Measurements from ENCODE around the gene OSBPL5. TPM values are rescaled to one million over a fixed set of nuclear protein-coding genes. Genes with fewer than 3 reads are reported as not detected.

The OSBPL5 gene
- total RNA-seq, 1 experiment from 2014 or later = 51.4 TPM

GRCh38 chr11:3104051-3104714 is 60.9 kb downstream of the OSBPL5 start:
- POLR2A ChIA-PET (ENCODE audit: unreplicated experiment) = no interaction called here
- no peaks in the 10 kb centered on the region for H3F3A ChIP-seq (ENCODE audit: low read length, unreplicated experiment)
- no peaks in the 10 kb centered on the region for H4K20me1 ChIP-seq (ENCODE audit: low read length)
- CTCF ChIA-PET = no interaction called here
- H3K4me2 ChIP-seq (ENCODE audit: low read length) = no peak overlapping the region
- TF ChIP-seq EZH2phosphoT487 (IDR thresholded peaks at IDR 0.05; ENCODE audit: borderline replicate concordance, low read length) (no peak), EZH2 (IDR thresholded peaks at IDR 0.05; ENCODE audit: low read length, unreplicated experiment) (no peak), CTCF (conservative IDR thresholded peaks at IDR 0.05; ENCODE audit: low read depth, low read length) (no peak)
- H3K36me3 ChIP-seq (ENCODE audit: low read depth, low read length) = no peaks in the 10 kb centered on the region; the same call in 1 of the 2 replicates
- no peaks in the 10 kb centered on the region for H3K79me2 ChIP-seq (ENCODE audit: low read length)
- no peaks in the 10 kb centered on the region for H3K27me3 ChIP-seq (ENCODE audit: low read length)
- no peaks in the 10 kb centered on the region for H3K9me2 ChIP-seq (replicated peaks; ENCODE audit: low read length)
- H3K9me3 ChIP-seq (ENCODE audit: low read length) = no peaks in the 10 kb centered on the region
- no peaks in the 10 kb centered on the region for H3K4me1 ChIP-seq (ENCODE audit: insufficient read depth, low read length)
- DNase-seq (no peak), ATAC-seq (no peak)
- BruUV-seq (replicated peaks) = no TSS peak
- no peak overlapping the region for H3K27ac ChIP-seq (ENCODE audit: low read length)
- H3K9ac ChIP-seq (ENCODE audit: low read length) = no peak overlapping the region
- intact Hi-C loops (cut with micrococcal nuclease) = no loop called here
- no peak overlapping the region for H3K4me3 ChIP-seq (ENCODE audit: low read length)
- no peak overlapping the region for H2AFZ ChIP-seq (ENCODE audit: low read length)

GRCh38 chr11:3103076-3103475 is 62.0 kb downstream of the OSBPL5 start:
- CTCF ChIA-PET = no interaction called here
- Histone ChIP-seq H4K20me1 (ENCODE audit: low read length) (no peaks in the 10 kb centered on the region), H3K4me2 (ENCODE audit: low read length) (no peak overlapping the region), H3K4me1 (ENCODE audit: insufficient read depth, low read length) (no peaks in the 10 kb centered on the region), H3F3A (ENCODE audit: low read length, unreplicated experiment) (no peaks in the 10 kb centered on the region), H3K36me3 (ENCODE audit: low read depth, low read length) (no peaks in the 10 kb centered on the region; the same call in 1 of the 2 replicates), H3K9me2 (replicated peaks; ENCODE audit: low read length) (no peaks in the 10 kb centered on the region), H3K27me3 (ENCODE audit: low read length) (no peaks in the 10 kb centered on the region), H3K4me3 (ENCODE audit: low read length) (no peak overlapping the region), H3K9me3 (ENCODE audit: low read length) (no peaks in the 10 kb centered on the region), H3K27ac (ENCODE audit: low read length) (no peak overlapping the region), H2AFZ (ENCODE audit: low read length) (no peak overlapping the region), H3K9ac (ENCODE audit: low read length) (no peak overlapping the region), H3K79me2 (ENCODE audit: low read length) (no peaks in the 10 kb centered on the region)
- POLR2A ChIA-PET (ENCODE audit: unreplicated experiment) = no interaction called here
- no TSS peak for BruUV-seq (replicated peaks)
- ATAC-seq (no peak), DNase-seq (no peak)
- TF ChIP-seq EZH2 (IDR thresholded peaks at IDR 0.05; ENCODE audit: low read length, unreplicated experiment) (no peak), CTCF (conservative IDR thresholded peaks at IDR 0.05; ENCODE audit: low read depth, low read length) (no peak)
- intact Hi-C loops (cut with micrococcal nuclease) = no loop called here

GRCh38 chr11:3102641-3102921 is 62.5 kb downstream of the OSBPL5 start:
- no peak overlapping the region for H3K4me3 ChIP-seq (ENCODE audit: low read length)
- no peak overlapping the region for H3K4me2 ChIP-seq (ENCODE audit: low read length)
- H3F3A ChIP-seq (ENCODE audit: low read length, unreplicated experiment) = no peaks in the 10 kb centered on the region
- H3K36me3 ChIP-seq (ENCODE audit: low read depth, low read length) = no peaks in the 10 kb centered on the region; the same call in 1 of the 2 replicates
- TF ChIP-seq EZH2phosphoT487 (IDR thresholded peaks at IDR 0.05; ENCODE audit: borderline replicate concordance, low read length) = no peak
- no peak for TF ChIP-seq EZH2 (IDR thresholded peaks at IDR 0.05; ENCODE audit: low read length, unreplicated experiment)
- no peak for TF ChIP-seq CTCF (conservative IDR thresholded peaks at IDR 0.05; ENCODE audit: low read depth, low read length)
- no peak overlapping the region for H2AFZ ChIP-seq (ENCODE audit: low read length)
- H3K27ac ChIP-seq (ENCODE audit: low read length) = no peak overlapping the region
- ChIA-PET CTCF (no interaction called here), POLR2A (ENCODE audit: unreplicated experiment) (no interaction called here)
- H3K4me1 ChIP-seq (ENCODE audit: insufficient read depth, low read length) = no peaks in the 10 kb centered on the region
- intact Hi-C loops (cut with micrococcal nuclease) = no loop called here
- no peaks in the 10 kb centered on the region for H4K20me1 ChIP-seq (ENCODE audit: low read length)
- no peaks in the 10 kb centered on the region for H3K27me3 ChIP-seq (ENCODE audit: low read length)
- H3K9ac ChIP-seq (ENCODE audit: low read length) = no peak overlapping the region
- no peaks in the 10 kb centered on the region for H3K9me2 ChIP-seq (replicated peaks; ENCODE audit: low read length)
- DNase-seq (no peak), ATAC-seq (no peak)
- no peaks in the 10 kb centered on the region for H3K79me2 ChIP-seq (ENCODE audit: low read length)
- H3K9me3 ChIP-seq (ENCODE audit: low read length) = no peaks in the 10 kb centered on the region
- no TSS peak for BruUV-seq (replicated peaks)
